HCT116 (cell line): ENCODE measurements around the gene FBXO42. TPM values are rescaled to one million over a fixed set of nuclear protein-coding genes. Genes with fewer than 3 reads are reported as not detected.
A peak's percentile ranks its signal among the peaks of the same experiment; 100 is the strongest.
"Not testable (repeated sequence)": the region's sequence is repeated elsewhere in the genome, so short reads cannot be mapped to it uniquely, and the experiment has no call there.

Experiments
- ATAC-seq: fragments of 200-7000 bp; cut with Tn5 transposase; 2 replicates; pipeline ENCODE4 v1.9.1; 2020; ENCODE audit warnings: mild to moderate bottlenecking, moderate library complexity
- BruUV-seq: library from RNA; stranded (reverse); fragments of 400-500 nt; replicated peaks from 2 replicates; lab custom pipeline; 2021; lab: Mats Ljungman, UMichigan
- CTCF ChIA-PET: fragments of 300-600 bp; sonication (Branson Sonifier 250); formaldehyde crosslinking; loops from one replicate; lab custom pipeline; 2021; ENCODE audit warnings: antibody characterized with exemption; lab: Charles Lee
- POLR2A ChIA-PET: fragments of 300-600, 350-600 bp; sonication (Branson Sonifier 250); formaldehyde crosslinking; loops from one replicate; lab custom pipeline; 2021; ENCODE audit warnings: antibody characterized with exemption; lab: Charles Lee
- RAD21 ChIA-PET, 2 experiments: fragments of 300-600 bp; sonication (Branson Sonifier 250); formaldehyde crosslinking; loops; one replicate each; lab custom pipeline; 2023; ENCODE audit warnings: low total read pairs in 2 of 2; ENCODE audit not compliant: uncharacterized antibody in 2 of 2, unreplicated experiment in 2 of 2, low non-redundant PET in 1 of 2; lab: Charles Lee
- DNase-seq: peaks from one replicate; pipeline ENCODE4 v3.0.0-alpha.2; 2010; ENCODE audit warnings: low read depth, low spot score
- H2AFZ ChIP-seq: fragments of 200-600 bp; shearing (Covaris generic), sonication (generic); 2 replicates; pipeline ENCODE4 v1.6.1; 2017; ENCODE audit warnings: low read depth, mixed run types, mixed read lengths, antibody characterized with exemption, low read length; ENCODE audit not compliant: poor library complexity, severe bottlenecking
- H3K27ac ChIP-seq: 2 replicates; pipeline ENCODE4 v1.5.1; 2012; ENCODE audit warnings: low read depth, low read length
- H3K27me3 ChIP-seq: fragments of 200-600 bp; sonication (generic); 2 replicates; pipeline ENCODE4 v1.6.1; 2016; ENCODE audit warnings: mixed run types, low read length, mixed read lengths; ENCODE audit not compliant: insufficient read depth
- H3K36me3 ChIP-seq, 2 experiments: fragments of 200-500 bp in 1 of 2; fragments of 200-600 bp in 1 of 2; sonication (Bioruptor generic) in 1 of 2; sonication (generic) in 1 of 2; 2 replicates each; pipeline versions ENCODE4 v1.5.1 to v1.6.1; 2014 to 2016; ENCODE audit warnings: low read length in 2 of 2, inconsistent platforms in 1 of 2, mixed read lengths in 1 of 2, mixed run types in 1 of 2; ENCODE audit not compliant: insufficient read depth in 2 of 2, control insufficient read depth in 1 of 2
- H3K4me1 ChIP-seq, 2 experiments: fragments of 200-600 bp in 1 of 2; sonication (generic) in 1 of 2; 2 replicates each; pipeline versions ENCODE4 v1.5.1 to v1.6.1; 2012 to 2017; ENCODE audit warnings: low read length in 2 of 2, inconsistent platforms in 1 of 2, mild to moderate bottlenecking in 1 of 2, mixed read lengths in 1 of 2, mixed run types in 1 of 2, moderate library complexity in 1 of 2; ENCODE audit not compliant: insufficient read depth in 2 of 2, control insufficient read depth in 1 of 2
- H3K4me2 ChIP-seq: fragments of 200-600 bp; sonication (generic); 2 replicates; pipeline ENCODE4 v1.6.1; 2017; ENCODE audit warnings: mixed run types, low read length, mixed read lengths
- H3K4me3 ChIP-seq, 2 experiments: fragments of 200-600 bp in 1 of 2; sonication (generic) in 1 of 2; replicated peaks in 1 of 2; 2 replicates each; pipeline ENCODE4 v1.5.1; 2011 to 2016; ENCODE audit warnings: low read length in 2 of 2, control low read depth in 1 of 2, low read depth in 1 of 2, mild to moderate bottlenecking in 1 of 2, mixed read lengths in 1 of 2, mixed run types in 1 of 2
- H3K79me2 ChIP-seq: fragments of 200-600 bp; sonication (generic); 2 replicates; pipeline ENCODE4 v1.6.1; 2017; ENCODE audit warnings: mild to moderate bottlenecking, mixed run types, low read length, moderate library complexity, mixed read lengths; ENCODE audit not compliant: insufficient read depth
- H3K9ac ChIP-seq: fragments of 200-600 bp; sonication (generic); 2 replicates; pipeline ENCODE4 v1.6.1; 2016; ENCODE audit warnings: low read length, mixed read lengths
- H3K9me2 ChIP-seq: fragments of 200-600 bp; sonication (generic), shearing (Covaris generic); 2 replicates; pipeline ENCODE4 v1.6.1; 2017; ENCODE audit warnings: mixed run types, mild to moderate bottlenecking, moderate library complexity; ENCODE audit not compliant: insufficient read depth
- H3K9me3 ChIP-seq, 2 experiments: fragments of 200-500 bp in 1 of 2; fragments of 200-600 bp in 1 of 2; sonication (Bioruptor generic) in 1 of 2; sonication (generic) in 1 of 2; 2 replicates each; pipeline ENCODE4 v1.6.1; 2014 to 2017; ENCODE audit warnings: low read length in 2 of 2, mixed read lengths in 2 of 2, inconsistent platforms in 1 of 2, low read depth in 1 of 2, mild to moderate bottlenecking in 1 of 2, mixed run types in 1 of 2, moderate library complexity in 1 of 2; ENCODE audit not compliant: control insufficient read depth in 1 of 2, insufficient read depth in 1 of 2
- H4K20me1 ChIP-seq: fragments of 200-600 bp; sonication (generic), shearing (Covaris generic); 2 replicates; pipeline ENCODE4 v1.6.1; 2017; ENCODE audit warnings: mixed run types, mild to moderate bottlenecking, moderate library complexity; ENCODE audit not compliant: insufficient read depth
- POLR2AphosphoS5 ChIP-seq: IDR thresholded peaks from 2 replicates; pipeline ENCODE4 v1.6.1; 2011; ENCODE audit warnings: mild to moderate bottlenecking, low read depth, low read length, moderate library complexity
- RAD21 ChIP-seq: IDR thresholded peaks from 2 replicates; pipeline ENCODE4 v1.6.1; 2012; ENCODE audit warnings: low read depth, mild to moderate bottlenecking
- intact Hi-C: fragments of 100-400 bp; cut with micrococcal nuclease; formaldehyde crosslinking; loops from 2 replicates; pipeline ENCODE4 v1.10.0; 2022
- total RNA-seq: library from RNA; stranded (reverse); gene quantifications from one replicate; pipeline ENCODE4 v1.2.1, GENCODE V29; 2021; ENCODE audit not compliant: unreplicated experiment

Gene FBXO42
- total RNA-seq, 1 experiment from 2014 or later, result 20.6 TPM

GRCh38 chr1:16215882-16216753 lies 136.2 kb downstream of the FBXO42 start:
- intact Hi-C loops, result loop anchor here (1.0 to 2.0 kb wide), 3 partner anchors 10 to 71 kb away; partner anchors contain the start of gene CPLANE2
- Histone ChIP-seq H3K27ac (peak overlapping the region; percentile 21; the same call in 1 of the 2 replicates), H4K20me1 (no peaks in the 10 kb centered on the region), H3K9ac (peak overlapping the region; percentile 59), H3K27me3 (no peaks in the 10 kb centered on the region), H3K36me3 (no peaks in the 10 kb centered on the region), H3K79me2 (no peaks in the 10 kb centered on the region), H2AFZ (peak overlapping the region; percentile 37), H3K4me2 (peak overlapping the region; percentile 91), H3K4me3 (peak overlapping the region; percentile 56 to 62), H3K4me1 (peaks cover 35 to 58% of the 10 kb centered on the region in 2 experiments), H3K9me2 (no peaks in the 10 kb centered on the region), H3K9me3 (no peaks in the 10 kb centered on the region)
- peak; percentile 63 for ATAC-seq
- CTCF ChIA-PET, result interaction anchor here (0.9 to 2.2 kb wide), 3 partner anchors 21 to 137 kb away, joined by 3 to 12 read pairs (median 5); partner anchors contain the start of gene CPLANE2
- RAD21 ChIA-PET, result interaction anchor here (1.0 to 1.1 kb wide), 3 partner anchors 8 to 138 kb away, joined by 3 to 10 read pairs (median 3); no protein-coding TSS in a partner anchor
- no peak for TF ChIP-seq RAD21
- TF ChIP-seq POLR2AphosphoS5, result peak; percentile 45
- BruUV-seq, result no TSS peak
- POLR2A ChIA-PET, result interaction anchor here (1.1 to 2.3 kb wide), 3 partner anchors 8 to 70 kb away, joined by 3 to 34 read pairs (median 5); no protein-coding TSS in a partner anchor
- DNase-seq, result peak; percentile 90

GRCh38 chr1:16215240-16215639 lies 137.0 kb downstream of the FBXO42 start:
- POLR2A ChIA-PET, H3K27me3 ChIP-seq, H3K4me3 ChIP-seq, DNase-seq, H3K36me3 ChIP-seq, H2AFZ ChIP-seq, H3K9me3 ChIP-seq, H3K79me2 ChIP-seq, H3K4me2 ChIP-seq, H3K27ac ChIP-seq, RAD21 ChIA-PET, H4K20me1 ChIP-seq, H3K9ac ChIP-seq, ATAC-seq, intact Hi-C loops, BruUV-seq, H3K9me2 ChIP-seq: not testable (repeated sequence)
- CTCF ChIA-PET, result interaction anchor here (1.4 kb wide), 1 partner anchor 22 kb away, joined by 5 read pairs; the partner anchor contains the start of gene CPLANE2
- peaks cover 35 to 62% of the 10 kb centered on the region in 2 experiments for H3K4me1 ChIP-seq

DNA sequence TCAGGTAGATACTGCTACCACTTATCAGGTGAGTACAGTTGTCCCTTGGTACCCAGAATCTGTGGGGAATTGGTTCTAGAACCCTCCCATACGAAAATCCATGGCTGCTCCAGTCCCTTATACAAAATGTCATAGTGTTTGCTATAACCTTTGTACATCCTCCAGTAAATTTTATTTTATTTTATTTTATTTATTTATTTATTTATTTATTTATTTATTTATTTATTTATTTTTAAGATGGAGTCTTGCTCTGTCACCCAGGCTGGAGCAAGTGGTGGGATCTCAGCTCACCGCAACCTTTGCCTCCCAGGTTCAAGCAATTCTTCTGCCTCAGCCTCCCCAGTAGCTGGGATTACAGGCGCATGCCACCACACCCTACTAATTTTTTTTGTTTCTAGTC lies 138.7 kb downstream of the FBXO42 start:
- RAD21 ChIA-PET, H4K20me1 ChIP-seq, H3K9me3 ChIP-seq, intact Hi-C loops, H3K9me2 ChIP-seq, DNase-seq, BruUV-seq, H3K27me3 ChIP-seq, H2AFZ ChIP-seq, H3K9ac ChIP-seq, POLR2A ChIA-PET, H3K4me3 ChIP-seq, H3K36me3 ChIP-seq, H3K27ac ChIP-seq, H3K79me2 ChIP-seq, ATAC-seq: not testable (repeated sequence)
- CTCF ChIA-PET, result interaction anchor here (1.0 kb wide), 1 partner anchor 131 kb away, joined by 5 read pairs; no protein-coding TSS in a partner anchor
- peaks cover 40 to 77% of the 10 kb centered on the region in 2 experiments for H3K4me1 ChIP-seq
- peak overlapping the region; percentile 95; the same call in 1 of the 2 replicates for H3K4me2 ChIP-seq
